Measurements from ENCODE around the gene SEC24C.
"Not testable (repeated sequence)": the region's sequence is repeated elsewhere in the genome, so short reads cannot be mapped to it uniquely, and the experiment has no call there.

SEC24C gene

GRCh38 chr10:73772281-73773151 is 28.3 kb downstream of the SEC24C start:
- DNase-seq, result peak; percentile 84 to 91

- no peak for DNase-seq
Observed at GRCh38 chr10:73773152-73773879, 29.1 kb downstream of the SEC24C start.

DNA sequence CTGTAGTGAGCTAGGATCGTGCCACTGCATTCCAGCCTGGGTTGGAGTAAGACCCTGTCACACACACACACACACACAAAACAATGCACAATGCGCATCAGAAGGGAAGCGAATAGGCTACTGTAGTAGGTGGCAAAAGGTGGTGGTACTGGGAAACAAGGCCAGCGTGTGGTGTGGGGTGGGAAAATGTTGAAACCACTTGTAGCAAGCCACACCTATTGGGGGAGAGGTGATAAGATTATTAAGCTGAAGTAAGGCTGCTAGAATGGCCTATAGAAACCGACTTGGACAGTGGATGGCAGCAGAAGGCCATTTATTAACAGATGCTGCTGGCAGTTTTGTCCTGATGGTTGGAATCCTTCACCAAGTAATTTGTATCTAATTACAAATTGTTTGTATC is 30.5 kb downstream of the SEC24C start:
- peak; percentile 36 to 69 for DNase-seq

DNA sequence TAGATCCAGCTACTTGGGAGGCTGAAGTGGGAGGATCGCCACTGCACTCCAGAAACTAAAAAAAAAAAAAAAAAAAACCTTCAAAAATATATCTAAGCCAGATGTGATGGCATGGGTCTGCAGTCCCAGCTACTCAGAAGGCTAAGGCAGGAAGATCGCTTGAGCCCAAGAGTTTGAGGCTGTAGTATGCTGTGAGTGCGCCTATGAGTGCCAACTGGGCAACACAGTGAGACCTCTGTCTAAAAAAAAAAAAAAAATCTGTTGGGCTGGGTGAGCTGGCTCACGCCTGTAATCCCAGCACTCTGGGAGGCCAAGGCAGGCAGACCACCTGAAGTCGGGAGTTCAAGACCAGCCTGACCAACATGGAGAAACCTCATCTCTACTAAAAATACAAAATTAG is 34.8 kb downstream of the SEC24C start:
- no peak for DNase-seq

DNA sequence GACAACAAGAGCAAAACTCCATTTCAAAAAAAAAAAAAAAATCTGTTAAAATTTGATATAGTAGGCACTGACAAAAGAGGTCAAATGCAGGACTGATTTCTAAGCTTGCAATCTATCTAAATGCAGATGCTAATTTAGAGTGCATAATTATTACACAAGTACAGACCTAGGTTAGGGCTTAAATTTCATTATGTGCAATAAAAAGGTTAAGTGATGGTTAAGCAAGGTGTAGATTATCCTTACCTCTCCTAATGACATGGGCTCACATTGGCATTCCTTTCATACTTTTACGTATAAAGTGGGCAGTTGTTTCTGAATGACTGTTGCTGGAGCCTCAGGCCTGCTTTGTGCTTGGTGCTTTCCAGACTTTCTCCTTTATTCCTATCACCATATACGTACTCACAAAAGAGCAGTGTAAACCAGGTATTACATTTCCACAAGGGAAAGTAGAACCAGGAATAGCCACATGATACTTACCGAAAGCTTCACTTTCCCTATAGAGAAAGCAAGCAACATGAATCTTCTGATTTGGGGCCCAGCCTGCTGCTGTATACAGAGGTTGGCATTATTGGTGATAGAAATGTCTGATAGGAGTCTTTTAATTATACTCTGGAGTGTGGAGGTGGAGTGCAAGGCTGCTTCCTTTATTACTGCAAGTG is 35.5 kb downstream of the SEC24C start:
- DNase-seq, result no peak

- no peak for DNase-seq
Observed at GRCh38 chr10:73780301-73780700, 36.1 kb downstream of the SEC24C start.

- DNase-seq, result no peak
Observed at GRCh38 chr10:73780966-73781365, 36.8 kb downstream of the SEC24C start.

- no peak for DNase-seq
Observed at GRCh38 chr10:73781548-73781878, 37.3 kb downstream of the SEC24C start.

DNA sequence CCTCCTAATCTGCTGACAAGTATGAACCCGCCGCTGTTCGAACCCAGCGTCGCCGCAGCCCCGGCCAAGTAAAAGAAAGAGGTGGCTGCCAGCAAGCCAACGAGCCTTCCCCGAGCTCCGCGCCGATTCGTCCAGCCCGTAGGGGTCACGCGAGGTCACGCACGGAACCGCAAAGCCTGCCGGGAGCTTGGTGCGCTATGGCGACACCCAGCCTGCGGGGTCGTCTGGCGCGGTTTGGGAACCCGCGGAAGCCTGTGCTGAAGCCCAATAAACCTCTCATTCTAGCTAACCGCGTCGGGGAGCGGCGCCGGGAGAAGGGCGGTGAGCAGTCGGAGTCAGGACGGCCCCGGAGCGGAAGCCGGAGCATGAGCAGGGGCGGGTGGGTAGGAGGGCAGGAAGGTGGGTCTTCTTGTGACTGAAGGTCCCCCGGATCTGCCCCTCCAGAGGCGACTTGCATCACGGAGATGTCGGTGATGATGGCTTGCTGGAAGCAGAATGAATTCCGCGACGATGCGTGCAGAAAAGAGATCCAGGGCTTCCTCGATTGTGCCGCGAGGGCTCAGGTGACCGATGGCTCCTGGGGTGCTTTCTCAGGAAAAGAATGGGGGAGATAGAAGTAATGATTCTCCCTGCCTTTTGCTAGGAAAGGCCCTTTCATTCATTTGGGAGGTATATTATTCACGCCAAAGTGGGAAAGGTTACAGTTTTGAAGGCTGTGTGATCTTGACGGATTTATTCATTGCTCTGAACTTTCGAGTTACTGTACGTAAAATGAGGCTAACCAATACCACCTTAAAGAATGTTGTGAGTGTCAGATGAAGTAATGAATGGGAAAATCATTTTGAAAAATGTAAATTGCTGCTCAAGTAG is 37.9 kb downstream of the SEC24C start, which contains the start of gene CHCHD1:
Gene CHCHD1 (plus strand): TSS at position 170 of the 870 bp plus-strand sequence. CDS start 28 bp downstream, at position 198.
- peak; percentile 83 to 89 for DNase-seq

GRCh38 chr10:73782749-73783085 is 38.5 kb downstream of the SEC24C start:
- no peak for DNase-seq

- DNase-seq, result peak; percentile 88 to 93
Observed at GRCh38 chr10:73785211-73785720, 41.1 kb downstream of the SEC24C start, which contains the start of gene ZSWIM8. TSS of gene ZSWIM8 (plus strand) at chr10:73785606. CDS start at chr10:73785879, 273 bp downstream.

DNA sequence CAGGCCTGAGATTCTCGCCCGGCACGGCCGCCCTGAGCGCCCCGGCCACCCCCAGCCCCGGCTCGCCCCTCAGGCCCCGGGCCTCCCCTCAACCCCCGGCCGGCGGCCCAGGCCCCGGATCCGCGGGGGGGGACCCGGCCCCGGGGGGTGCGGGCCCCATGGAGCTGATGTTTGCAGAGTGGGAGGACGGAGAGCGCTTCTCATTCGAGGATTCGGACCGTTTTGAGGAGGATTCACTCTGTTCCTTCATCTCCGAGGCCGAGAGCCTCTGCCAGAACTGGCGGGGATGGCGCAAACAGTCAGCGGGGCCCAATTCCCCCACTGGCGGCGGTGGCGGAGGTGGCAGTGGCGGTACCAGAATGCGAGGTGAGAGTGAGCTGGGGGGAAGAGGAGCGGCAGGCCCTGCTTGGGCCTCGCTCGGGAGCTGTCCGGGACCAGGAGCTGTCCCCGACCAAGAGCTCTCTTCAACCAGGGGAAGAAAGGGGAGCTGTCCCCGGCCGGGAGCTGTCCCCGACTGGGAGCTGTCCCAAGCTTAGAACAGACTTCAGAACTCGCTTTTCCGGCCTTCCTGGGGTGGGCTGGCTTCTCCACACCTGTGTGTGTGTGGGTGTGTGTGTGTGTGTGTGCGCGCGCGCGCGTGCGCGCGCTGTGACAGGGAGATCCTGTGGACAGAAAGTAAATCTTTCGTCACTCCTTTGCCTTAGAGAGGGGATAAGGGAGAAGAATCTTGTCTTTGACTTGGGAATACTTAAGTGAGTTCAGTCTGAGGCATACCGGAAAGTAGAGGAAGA is 41.7 kb downstream of the SEC24C start:
- DNase-seq, result peak; percentile 27 to 69

DNA sequence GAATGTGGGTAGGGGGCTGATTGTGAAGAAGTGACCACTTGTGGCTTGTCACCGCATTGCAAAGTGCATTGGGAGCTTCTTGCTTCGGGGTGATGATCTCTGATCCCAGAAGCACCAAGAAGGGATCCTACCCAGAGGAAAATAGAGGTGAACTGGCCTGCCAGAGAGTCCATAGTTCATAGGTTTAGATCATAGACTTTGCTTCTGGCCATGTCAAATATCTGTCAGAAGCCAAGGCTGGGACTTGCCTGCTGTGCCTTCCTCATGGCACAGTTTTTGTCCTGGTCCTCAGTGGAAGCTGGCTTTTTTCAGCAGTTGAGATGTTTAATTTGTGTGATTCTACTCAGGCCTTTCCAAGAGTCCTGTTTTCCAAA is 42.3 kb downstream of the SEC24C start:
- no peak for DNase-seq

GRCh38 chr10:73787031-73787800 is 43.0 kb downstream of the SEC24C start:
- DNase-seq, result not testable (repeated sequence)

DNA sequence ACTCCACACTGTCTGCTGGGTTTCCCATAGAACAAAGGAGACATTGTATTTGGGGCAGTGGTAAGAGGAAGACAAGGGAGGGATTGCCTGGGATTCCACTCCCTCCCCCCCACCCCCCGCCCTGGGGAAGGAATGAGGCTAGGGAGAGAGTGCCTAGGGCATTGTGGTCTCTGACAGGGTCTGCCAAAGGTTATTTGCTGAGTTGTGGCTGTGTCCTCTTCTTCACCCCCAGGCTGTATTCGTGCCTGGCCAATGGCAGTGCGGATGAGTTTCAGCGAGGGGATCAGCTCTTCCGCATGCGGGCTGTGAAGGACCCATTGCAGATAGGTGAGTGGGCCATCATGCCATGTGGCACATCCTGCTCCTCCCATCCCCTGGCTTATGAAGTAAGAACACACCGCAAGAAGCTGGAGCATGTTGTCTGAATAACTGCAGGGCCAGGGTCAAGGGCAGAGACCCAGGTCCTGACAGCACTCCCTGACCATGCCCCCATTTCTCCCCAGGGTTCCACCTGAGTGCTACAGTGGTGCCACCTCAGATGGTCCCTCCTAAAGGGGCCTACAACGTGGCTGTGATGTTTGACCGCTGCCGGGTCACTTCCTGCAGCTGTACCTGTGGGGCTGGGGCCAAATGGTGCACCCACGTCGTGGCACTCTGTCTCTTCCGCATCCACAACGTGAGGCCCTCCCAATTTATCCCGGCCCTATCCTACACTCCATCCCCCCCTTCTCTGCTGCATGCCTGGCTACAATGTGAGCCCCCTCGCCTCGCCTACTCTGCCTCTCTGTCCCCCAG is 44.9 kb downstream of the SEC24C start:
- DNase-seq, result no peak

- DNase-seq, result no peak
Observed at GRCh38 chr10:73789659-73790055, 45.5 kb downstream of the SEC24C start.

DNA sequence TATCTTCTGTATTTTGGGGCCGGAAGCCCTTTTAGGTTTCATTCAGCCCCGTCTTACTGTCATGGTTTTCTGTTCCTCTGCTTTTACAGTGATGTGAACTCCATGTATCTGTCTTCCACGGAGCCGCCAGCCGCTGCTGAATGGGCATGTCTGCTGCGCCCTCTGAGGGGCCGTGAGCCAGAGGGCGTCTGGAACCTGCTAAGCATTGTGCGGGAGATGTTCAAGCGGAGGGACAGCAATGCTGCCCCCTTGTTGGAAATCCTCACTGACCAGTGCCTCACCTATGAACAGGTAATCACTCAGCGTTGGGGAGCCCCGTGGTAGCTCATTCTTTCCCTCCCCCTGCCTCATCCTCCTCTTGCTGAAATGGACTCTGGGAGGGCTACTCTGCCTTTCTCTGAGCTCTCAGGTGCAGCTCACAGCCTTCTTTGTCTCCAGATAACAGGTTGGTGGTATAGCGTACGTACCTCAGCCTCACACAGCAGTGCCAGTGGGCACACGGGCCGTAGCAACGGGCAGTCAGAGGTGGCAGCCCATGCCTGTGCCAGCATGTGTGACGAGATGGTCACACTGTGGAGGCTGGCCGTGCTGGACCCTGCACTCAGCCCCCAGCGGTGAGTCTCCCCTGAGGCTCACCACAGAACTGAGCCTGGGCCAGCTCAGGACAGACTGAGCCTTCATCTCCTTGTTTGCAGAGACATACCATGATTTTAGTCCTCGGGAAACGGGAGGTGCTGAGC is 46.9 kb downstream of the SEC24C start:
- DNase-seq, result no peak

DNA sequence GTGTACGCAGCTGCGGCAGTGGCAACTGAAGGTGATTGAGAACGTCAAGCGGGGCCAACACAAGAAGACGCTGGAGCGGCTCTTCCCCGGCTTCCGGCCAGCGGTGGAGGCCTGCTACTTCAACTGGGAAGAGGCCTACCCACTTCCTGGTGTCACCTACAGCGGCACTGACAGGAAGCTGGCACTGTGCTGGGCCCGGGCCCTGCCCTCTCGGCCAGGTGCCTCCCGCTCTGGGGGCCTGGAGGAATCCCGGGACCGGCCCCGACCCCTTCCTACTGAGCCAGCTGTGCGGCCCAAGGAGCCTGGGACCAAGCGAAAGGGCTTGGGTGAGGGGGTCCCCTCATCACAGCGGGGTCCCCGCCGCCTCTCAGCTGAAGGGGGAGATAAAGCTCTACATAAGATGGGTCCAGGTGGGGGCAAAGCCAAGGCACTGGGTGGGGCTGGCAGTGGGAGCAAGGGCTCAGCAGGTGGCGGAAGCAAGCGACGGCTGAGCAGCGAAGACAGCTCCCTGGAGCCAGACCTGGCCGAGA is 47.8 kb downstream of the SEC24C start:
- DNase-seq, result no peak

DNA sequence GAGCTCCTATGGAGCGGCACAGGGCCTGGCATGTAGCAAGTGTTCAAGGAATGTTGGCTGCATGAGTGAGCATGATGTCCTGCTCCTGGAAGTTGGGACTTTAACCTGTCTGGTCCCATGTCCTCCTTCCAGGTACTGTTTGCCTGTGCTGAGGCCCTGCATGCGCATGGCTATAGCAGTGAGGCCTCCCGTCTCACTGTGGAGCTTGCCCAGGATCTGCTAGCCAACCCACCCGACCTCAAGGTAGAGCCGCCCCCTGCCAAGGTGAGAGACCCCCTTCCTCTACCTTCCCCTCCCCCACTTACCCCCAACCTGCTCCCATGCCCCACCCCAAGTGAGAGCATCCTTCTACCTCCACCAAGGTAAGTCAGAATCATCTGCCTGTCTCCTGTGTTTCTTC is 49.3 kb downstream of the SEC24C start:
- DNase-seq, result no peak

Measured in CD4-positive, alpha-beta T cell treated with Interferon alpha-2 for 1 hour (primary cell).